ENCODE measurements around the gene ADCY5.

ADCY5 gene

GRCh38 chr3:123334056-123334455 lies 114.8 kb downstream of the ADCY5 start:
- H3K27ac ChIP-seq: no peak overlapping the region

GRCh38 chr3:123333401-123333800 lies 115.5 kb downstream of the ADCY5 start:
- TF ChIP-seq ZFX (IDR thresholded peaks at IDR 0.05): no peak
- no peak for TF ChIP-seq CTCF (conservative IDR thresholded peaks at IDR 0.05)
- H3K27ac ChIP-seq: no peak overlapping the region

More at GRCh38 chr3:123334056-123334455, 114.8 kb downstream of the ADCY5 start:
- no peak for TF ChIP-seq ZFX (IDR thresholded peaks at IDR 0.05)
- TF ChIP-seq CTCF (conservative IDR thresholded peaks at IDR 0.05): no peak

GRCh38 chr3:123332124-123332641 lies 116.7 kb downstream of the ADCY5 start:
- TF ChIP-seq CTCF (conservative IDR thresholded peaks at IDR 0.05): no peak
- no peak overlapping the region for H3K27ac ChIP-seq

- no peak overlapping the region for H3K27ac ChIP-seq
- TF ChIP-seq CTCF (conservative IDR thresholded peaks at IDR 0.05) (no peak), ZFX (IDR thresholded peaks at IDR 0.05) (no peak)
Measured at GRCh38 chr3:123331651-123332050, 117.2 kb downstream of the ADCY5 start.

- no peak overlapping the region for H3K27ac ChIP-seq
- no peak for TF ChIP-seq ZFX (IDR thresholded peaks at IDR 0.05)
- no peak for TF ChIP-seq CTCF (conservative IDR thresholded peaks at IDR 0.05)
Measured at GRCh38 chr3:123331006-123331405, 117.9 kb downstream of the ADCY5 start.

GRCh38 chr3:123330441-123330991 lies 118.4 kb downstream of the ADCY5 start:
- TF ChIP-seq ZFX (IDR thresholded peaks at IDR 0.05) (no peak), CTCF (conservative IDR thresholded peaks at IDR 0.05) (no peak)
- no peak overlapping the region for H3K27ac ChIP-seq

- no peak overlapping the region for H3K27ac ChIP-seq
- no peak for TF ChIP-seq ZFX (IDR thresholded peaks at IDR 0.05)
- TF ChIP-seq CTCF (conservative IDR thresholded peaks at IDR 0.05): no peak
Measured at GRCh38 chr3:123329636-123330340, 119.1 kb downstream of the ADCY5 start.
